Measurements from ENCODE around the gene ANKRD33B.
"Not testable (repeated sequence)": the region's sequence is repeated elsewhere in the genome, so short reads cannot be mapped to it uniquely, and the experiment has no call there.

The ANKRD33B gene

DNA sequence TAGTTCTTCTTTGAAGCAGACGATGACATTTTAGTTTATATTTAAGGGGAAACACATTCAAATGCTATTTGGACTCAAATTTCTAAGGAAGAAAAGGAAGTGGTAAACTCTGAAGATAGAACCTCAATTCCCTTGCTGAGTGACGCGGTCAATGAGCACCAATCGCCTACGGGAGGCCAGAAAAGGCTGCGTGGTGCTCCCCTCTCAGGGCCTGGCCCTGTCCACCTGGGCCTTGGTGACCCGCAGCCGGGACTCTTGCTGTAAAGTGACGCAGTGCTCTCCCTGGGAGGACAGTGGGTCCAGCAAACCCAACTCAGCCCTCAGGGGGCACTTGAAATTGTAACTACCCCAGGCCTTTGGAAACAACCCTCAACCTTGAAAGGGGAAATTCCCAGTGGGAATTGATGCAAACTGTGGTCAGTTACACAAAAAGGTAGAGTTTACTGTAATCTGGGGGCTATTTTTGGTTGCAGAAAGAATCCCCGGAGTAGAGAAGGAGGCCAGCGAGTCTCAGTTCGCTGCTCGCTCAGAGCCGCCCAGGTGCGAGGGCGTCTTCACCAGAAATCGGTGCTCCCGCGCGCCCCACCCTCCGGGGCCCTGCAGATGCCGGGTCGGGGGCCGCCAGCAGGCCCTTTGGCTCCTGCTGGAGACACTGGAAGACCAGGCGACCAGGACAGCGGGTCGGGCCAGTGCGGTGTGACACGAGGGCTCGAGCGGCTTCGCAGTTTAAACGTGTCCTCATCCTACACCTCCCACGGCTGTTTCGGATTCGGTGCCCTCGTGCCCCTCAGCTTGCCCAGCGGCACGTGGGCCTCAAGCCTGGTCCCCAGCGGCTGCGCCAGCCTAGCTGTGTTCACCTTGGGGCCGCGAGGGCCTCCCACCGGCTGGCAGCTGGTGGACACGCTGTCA lies 1.4 kb upstream of the ANKRD33B start:
- DNase-seq = no peak

DNA sequence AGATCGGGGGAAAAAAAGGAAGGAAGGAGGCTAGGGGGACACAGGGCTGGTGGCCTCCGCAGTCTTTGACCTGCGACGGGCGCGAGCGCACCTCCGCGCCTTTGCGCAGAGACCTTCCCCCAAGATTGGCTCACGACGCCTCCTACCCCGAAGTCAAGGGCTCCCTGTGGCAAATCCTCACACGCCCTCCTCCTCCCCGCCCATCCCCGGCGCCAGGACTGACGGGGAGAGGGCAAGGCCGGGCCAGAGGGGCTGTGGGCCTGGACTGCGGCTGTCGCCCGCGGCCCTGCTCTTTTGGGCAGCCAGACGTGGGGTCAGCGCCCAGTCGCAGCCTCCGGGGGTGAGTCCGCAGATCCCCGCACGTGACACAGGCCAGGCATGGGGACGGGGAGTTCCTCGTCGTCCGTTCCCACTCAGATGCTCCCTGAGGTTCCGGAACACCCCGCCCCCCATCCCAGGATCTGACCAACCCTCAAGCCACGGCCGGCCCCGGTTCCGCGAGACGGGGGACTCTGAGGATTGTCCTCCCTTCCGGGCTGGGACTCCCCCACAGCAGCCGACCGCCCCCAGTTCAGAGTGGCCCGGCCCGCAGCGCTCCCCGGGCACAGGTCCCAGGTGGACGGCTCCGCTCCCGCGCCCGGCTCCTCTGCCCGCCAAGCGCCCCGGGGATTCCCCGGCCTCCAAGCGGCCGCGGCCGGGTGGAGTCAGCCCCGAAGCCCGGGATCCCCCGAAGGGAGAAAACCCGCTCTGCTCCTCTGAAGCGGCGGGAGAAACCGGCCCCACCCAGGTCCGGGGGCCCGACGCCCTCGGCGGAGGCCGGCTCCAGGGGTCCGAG lies 543 bp upstream of the ANKRD33B start:
- no peak for DNase-seq

DNA sequence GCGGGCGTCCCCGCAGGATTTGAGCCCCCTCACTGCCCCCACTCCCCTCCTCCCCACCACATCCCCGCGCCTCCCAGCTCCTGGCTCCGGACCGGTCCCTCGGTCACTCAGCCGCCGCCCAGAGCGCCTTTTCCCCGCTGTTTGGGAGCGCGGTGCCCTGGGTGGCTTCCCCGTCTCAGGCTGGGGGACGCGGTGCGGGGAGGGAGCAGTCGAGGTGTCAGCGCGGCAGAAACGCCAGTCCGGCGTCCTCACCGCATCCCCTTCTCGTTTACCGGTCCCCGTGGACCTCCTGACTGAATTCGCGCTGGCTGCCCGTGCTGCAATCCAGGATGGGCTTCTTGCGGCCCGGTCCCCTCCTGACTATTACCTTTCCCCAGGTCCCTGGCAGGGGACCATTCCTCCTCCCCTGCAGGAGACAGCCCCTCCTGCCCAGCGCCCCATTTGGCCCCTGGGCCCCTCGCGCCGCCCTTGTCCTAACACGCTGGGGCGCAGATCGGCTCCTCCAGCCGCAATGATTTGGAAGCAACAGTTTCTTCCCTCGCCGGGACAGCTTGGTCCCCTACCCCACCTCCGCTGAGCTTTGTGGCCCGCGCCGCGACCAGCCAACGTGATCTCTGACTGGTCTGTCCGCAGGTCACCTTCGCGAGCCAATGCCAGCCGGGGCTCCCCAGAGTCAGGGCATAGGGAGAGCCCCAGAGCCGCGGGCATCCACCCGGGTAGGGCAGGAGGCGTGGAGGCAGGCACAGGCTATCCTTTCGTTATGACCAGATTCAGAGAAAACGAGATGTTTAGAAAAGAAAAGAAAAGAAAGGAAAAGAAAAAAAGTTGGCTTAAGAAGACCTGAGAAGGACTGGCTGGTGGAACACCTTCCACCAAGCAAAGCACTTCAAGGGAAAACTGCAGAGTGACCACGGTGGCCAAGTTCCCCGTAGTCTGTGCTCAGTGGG lies 1.2 kb downstream of the ANKRD33B start:
- peak; percentile 41 for DNase-seq

DNA sequence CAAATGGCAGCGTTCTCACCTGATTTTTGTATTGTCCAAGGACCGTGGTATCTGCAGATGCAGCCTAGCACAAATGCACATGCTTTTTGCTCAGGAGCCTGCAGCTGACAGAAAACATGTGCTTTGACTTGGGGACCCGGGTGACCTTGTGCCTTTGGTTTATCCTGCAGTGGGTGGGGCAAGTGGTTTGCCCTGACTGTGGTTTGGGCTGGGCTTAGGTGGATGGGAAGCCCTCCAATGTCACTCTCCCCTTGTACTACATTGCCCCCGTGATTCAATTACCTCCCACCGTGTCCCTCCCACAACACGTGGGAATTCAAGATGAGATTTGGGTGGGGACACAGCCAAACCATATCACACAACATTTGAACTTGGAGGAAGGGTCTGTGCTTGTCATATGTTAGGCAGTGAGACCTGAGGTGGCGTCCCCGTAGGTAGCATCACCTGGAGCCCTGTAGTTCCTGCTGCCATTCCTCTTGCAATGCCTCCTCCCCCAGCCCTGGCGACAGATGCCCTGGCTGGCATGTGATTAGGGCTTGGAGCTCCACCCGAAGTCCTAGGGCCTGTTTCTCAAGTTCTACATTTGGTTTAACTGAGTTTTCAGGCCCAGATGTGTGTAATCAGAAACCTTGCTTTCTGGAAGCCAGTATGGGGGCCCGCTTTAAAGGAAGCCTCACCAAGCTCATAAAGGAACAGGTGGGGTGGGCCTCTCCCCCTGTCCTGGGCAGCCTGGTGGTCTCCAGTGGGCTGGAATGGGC lies 2.1 kb downstream of the ANKRD33B start:
- peak; percentile 52 for DNase-seq

DNA sequence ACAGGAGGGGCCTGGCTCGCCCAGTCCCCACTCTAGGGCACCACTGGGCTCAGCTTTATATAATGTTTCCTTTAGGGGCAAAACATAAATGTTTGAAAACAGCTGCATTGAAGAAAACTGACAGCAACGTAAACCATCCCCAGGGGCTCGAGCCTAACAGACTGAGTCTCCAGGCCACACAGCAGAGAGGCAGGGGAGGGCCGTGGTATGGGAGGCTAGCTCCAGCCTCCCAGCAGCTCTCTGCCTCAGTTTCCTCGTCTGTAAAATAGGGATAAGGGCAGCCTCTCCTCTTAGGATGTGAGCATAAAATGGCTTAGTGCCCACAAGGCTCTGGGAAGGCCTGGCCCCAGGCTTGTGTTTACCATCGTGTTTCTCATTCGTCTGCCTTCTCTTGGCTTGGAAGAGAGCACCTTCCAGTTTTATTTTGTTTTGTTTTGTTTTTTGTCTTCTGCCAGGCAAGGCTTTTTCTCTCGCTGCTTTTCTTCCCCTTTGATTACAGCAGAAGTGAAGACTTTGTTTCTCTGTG lies 2.7 kb downstream of the ANKRD33B start:
- DNase-seq = no peak

DNA sequence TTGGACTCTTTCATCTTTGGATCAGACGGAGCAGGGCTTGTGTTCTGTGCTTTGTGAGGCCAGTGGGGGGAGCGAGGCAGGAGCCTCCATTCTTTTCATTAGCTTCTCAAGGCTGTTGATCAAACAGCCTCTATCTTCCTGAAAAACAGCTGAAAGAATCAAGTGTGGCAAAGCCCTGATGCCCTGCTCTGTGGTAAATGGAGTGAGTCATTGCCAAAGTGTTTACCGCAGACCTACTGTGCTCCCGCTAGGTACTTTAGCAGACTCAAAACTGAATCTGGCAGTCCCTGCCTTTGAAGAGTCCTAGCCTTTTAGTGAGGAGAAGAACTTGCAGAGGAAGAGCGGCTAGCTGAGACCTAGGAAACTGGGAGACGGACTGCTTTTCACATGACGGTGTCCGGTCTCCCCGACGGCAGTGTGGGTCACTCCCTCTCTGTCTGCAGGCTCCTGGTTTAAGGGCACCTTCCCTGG lies 3.3 kb downstream of the ANKRD33B start:
- no peak for DNase-seq

DNA sequence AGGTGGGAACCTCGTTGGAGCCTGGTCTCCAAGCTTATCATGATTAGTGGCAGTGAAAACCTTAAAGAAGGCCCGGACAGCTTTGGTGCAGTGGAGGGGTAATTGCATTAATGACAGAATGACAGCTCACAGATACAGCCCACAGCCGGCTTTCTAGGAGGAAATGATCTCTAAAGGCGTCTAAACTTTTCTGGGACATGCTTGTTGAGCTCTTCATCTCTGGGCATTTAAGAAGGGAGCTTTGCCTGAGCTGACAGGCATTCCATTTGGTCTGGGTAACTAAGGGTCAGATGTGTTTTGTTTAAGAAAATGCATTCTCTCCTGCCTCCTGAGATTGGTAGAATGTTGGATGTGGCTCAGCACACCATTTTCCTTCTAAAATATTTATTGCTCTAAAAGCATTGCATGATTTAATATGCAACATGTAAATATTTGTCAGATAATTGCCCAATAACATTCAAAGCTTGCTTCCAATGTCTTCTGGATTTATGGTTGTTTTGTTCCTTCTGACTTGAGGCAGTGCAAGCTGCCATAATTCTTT lies 4.0 kb downstream of the ANKRD33B start:
- DNase-seq = peak; percentile 84

DNA sequence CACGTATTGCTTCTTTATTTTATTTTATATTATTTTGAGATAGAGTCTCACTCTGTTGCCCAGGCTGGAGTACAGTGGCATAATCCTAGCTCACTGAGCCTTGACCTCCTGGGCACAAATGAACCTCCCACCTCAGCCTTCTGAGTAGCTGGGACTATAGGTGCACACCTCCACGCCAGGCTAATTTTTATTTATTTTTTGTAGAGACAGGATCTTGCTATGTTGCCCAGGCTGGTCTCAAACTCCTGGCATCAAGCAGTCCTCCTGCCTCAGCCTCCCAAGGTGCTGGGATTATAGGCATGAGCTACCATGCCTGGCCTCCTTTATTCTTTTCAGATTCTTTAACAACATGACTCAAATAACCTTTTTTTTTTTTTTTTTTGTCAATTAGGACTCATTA lies 6.7 kb downstream of the ANKRD33B start:
- DNase-seq = not testable (repeated sequence)

DNA sequence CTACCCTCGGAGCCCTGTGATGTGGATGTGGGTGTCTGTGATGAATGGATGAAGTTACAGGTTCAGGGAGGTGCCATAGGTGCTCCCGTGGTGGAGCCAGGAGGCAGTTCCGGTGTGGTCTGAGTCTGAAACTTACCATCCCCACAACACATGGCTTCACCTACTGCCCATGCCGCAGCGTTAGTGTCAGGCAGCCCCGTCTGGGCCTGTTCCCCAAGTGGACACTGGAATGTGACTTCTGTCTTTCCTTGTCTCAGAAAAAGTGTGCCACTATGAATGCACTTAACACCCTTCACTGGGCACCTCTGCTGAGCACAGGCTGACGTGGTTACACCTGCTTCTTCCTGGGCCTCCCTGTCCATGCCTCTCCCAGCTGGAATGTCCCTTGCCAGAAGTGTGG lies 8.6 kb downstream of the ANKRD33B start:
- no peak for DNase-seq

DNA sequence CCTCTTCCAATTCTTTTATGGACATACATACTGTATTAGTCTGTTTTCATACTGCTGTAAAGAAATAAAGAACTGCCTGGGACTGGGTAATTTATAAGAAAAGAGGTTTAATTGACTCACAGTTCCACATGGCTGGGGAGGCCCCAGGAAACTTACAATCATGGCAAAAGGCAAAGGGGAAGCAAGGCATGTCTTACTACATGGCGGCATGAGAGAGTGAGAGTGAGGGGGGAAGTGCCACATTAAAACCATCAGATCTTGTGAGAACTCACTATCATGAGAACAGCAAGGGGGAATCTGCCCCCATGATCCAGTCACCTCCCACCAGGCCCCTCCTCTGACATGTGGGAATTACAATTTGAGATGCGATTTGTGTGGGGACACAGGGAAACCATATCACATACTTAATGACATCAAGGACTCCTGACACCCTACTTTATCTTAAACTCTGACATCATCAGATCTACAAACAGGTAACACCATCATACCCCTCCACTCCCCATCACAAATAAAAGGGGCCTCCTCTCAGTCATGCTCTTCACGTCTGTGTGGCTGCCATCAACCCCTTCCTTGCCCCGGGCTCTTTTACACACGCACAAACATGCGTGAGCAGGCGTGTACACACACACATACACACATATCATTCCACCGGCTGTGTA lies 9.7 kb downstream of the ANKRD33B start:
- no peak for DNase-seq

DNA sequence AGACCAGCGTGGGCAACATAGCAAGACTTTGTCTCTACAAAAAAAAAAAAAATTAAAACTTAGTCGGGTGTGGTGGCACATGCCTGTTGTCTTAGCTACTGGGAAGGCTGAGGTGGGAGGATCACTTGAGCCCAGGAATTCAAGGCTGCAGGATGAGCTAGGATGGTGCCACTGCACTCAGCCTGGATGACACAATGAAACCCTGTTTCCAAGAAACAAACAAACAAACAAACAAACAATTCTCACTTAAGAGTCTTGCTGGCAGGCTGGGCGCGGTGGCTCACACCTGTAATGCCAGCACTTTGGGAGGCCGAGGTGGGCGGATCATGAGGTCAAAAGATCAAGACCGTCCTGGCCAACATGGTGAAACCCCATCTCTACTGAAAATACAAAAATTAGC lies 11.0 kb downstream of the ANKRD33B start:
- not testable (repeated sequence) for DNase-seq

DNA sequence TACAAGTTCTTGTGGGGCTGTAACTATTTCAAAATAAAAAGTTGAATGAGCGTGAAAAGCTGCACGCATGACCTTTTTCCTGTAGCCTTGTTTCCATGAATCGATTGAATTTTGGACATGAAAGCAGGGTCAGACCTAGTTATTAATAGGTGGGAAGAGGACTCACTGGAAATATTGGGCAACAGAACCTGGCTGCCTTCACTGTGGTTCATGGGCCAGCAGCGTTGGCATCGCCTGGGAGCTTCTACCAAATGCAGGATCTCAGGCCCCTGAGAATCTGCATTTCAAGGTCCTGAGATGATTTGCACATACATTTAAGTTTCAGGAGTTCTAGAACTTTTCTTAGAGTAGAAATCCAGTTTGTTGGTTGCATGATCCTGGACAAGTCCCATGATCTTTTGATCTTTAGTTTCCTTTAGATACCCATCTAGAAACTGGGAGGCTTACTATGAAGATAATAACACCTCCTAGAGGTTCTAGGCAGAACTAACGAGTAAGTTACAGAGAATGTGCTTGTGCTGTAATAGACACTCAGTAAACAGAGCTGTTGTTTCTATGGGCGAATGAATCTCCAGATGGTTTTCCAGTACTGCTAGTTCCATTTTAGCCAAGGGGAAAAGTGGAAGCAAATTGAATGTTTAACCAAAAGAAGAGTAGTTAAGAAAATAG lies 12.4 kb downstream of the ANKRD33B start:
- DNase-seq = no peak

DNA sequence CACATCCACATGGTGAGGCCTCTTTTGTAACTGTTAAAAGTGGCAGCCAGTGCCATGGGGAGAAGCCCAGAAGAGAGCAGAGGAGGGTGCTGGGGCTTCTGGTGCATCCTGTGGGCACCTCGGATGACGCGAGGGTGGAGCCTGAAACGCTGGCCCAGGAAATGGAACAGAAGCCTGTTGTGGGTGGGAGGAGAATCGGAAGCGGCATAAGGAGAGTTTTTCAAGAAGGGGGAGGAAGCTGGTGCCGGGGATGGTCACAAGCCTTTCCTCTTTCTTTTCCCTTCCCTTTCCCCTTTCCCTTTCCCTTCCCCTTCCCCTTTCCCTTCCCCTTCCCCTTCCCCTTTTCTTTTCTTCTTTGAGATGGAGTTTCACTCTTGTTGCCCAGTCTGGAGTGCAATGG lies 12.9 kb downstream of the ANKRD33B start:
- no peak for DNase-seq

DNA sequence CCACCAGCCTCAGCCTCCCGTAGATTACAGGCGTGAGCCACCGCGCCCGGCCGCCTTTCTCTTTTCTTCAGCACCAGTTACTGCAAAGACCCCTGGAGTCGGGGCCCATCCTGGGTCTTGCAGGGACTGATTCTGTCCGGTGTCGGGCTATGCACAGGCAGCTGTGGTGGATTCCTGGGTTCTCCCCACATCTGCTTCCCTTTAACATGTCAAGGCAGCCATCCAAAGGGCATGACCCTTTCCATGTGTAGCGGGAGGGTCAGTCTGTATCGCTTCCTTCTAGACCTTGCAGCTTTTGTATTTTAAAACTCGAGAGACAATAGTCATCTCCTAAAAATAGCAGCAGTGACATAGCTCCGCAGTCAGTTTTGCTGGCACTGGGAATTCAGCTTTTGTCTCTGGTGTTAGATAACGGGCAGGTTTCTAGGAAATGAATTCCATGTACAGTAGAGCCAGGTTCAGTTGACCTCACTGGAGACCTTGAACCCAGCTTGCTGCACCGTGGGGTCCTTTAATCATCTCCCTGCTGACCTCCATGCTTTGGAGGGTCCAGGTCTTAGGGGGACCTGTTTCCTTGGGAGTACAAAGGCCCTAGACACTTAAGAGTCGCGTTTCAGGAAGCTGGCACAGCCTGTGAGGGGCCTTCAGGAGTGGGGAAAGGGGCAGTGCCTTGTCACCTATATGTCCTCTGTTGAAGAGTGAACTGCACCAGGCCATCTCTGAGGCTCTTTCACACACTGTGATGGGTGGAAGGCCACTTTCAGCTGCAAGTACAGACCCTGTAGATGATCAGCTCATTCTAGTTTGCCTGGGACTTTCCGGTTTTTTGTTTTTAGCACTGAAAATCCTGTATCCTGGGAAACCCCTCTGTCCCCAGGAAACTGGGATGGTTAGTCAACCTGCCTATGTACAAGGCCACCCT lies 13.8 kb downstream of the ANKRD33B start:
- DNase-seq = no peak

DNA sequence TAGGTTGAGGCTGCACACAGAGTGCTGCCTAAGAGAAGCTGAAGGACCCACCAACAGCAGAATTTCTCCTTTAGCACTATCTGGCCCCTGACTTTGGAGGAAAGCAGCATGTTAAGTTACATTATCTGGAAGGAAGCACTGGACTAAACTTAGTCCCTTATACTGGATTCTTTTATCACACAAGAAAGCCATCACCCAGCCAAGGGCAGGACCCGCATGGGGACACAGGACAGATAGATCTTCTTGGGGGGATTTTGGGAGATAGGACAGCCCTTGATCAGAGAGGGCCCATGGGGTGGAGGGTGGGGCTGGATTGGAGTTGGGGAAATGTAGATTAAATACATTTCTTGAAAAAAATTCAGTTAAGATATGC lies 14.4 kb downstream of the ANKRD33B start:
- DNase-seq = no peak

DNA sequence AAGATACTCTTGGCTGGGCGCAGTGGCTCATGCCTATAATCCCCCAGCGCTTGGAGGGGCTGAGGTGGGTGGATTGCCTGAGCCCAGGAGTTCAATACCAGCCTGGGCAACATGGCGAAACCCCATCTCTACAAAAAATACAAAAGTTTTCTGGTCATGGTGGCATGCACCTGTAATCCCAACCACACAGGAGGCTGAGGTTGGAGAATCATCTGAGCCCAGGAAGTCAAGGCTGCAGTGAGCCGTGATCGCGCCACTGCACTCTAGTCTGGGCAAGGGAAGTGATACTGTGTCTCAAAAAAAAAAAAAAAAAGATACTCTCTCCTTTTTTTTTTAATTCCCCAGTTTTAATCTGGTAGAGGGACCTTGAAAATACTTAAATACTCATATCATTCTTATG lies 15.0 kb downstream of the ANKRD33B start:
- DNase-seq = no peak

DNA sequence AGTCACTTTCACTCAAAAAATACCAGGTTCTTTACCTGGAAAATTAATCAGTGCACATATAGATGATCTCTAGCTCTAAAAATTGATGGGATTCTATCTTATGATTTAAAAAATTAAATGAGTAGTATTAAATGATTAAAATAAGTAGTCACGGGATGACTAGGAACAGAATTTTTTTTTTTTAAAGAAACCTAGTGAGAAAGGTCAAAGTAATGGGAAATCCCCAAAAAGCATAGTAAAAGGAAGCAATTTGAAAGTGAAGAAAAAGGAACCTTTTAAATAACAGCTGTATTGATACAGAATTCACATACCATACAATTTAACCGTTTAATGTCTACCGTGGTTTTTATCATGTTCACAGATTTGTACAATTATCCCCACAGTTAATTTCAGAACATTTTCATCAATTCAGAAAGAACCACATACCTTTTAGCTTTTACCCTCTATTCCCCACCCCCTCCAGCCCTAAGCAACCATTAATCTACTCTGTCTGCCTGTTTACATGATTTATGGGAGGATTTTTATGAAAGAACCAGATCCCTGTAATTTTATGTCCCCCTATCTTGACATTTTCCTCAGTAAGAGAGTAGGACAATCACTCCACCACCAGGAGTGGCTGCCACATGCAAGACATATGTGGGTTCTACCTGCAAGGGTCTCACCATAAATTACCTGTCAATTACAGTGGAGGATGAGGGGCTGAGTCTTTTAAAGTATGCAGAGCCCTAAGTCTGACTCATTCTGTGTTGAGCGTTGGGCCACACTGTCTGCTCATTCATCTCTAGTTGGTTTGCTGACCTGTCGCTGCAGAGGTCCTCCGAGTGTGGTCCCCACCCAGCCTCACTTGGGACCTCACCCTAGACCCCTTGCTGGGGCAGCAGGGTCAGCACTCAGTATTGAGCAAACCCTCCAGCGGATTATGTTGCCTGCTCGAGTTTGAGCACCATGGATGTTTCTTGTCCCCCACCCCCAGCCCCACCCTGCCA lies 16.0 kb downstream of the ANKRD33B start:
- no peak for DNase-seq
